ENCODE results near the gene RAB11FIP3.
A peak's percentile ranks its signal among the peaks of the same experiment; 100 is the strongest.

Gene RAB11FIP3

GRCh38 chr16:533391-534123 lies 108.1 kb downstream of the RAB11FIP3 start:
- DNase-seq (ENCODE audit: low read depth) = no peak

- no peak for DNase-seq (ENCODE audit: low read depth)
These were observed 108.7 kb downstream of the RAB11FIP3 start for GRCh38 chr16:534135-534534.

- DNase-seq (ENCODE audit: low read depth) = no peak
These were observed 109.5 kb downstream of the RAB11FIP3 start for GRCh38 chr16:534856-535445.

GRCh38 chr16:535446-536405 lies 110.3 kb downstream of the RAB11FIP3 start:
- DNase-seq (ENCODE audit: low read depth) = no peak

- no peak for DNase-seq (ENCODE audit: low read depth)
These were observed 111.3 kb downstream of the RAB11FIP3 start for GRCh38 chr16:536746-537145.

- DNase-seq (ENCODE audit: low read depth) = no peak
These were observed 112.2 kb downstream of the RAB11FIP3 start for GRCh38 chr16:537415-538335.

GRCh38 chr16:539901-540530 lies 114.6 kb downstream of the RAB11FIP3 start:
- DNase-seq (ENCODE audit: low read depth) = no peak

- no peak for DNase-seq (ENCODE audit: low read depth)
These were observed 115.3 kb downstream of the RAB11FIP3 start for GRCh38 chr16:540645-541340.

- DNase-seq (ENCODE audit: low read depth) = no peak
These were observed 118.1 kb downstream of the RAB11FIP3 start for GRCh38 chr16:543301-544164.

GRCh38 chr16:544517-544916 lies 119.1 kb downstream of the RAB11FIP3 start:
- DNase-seq (ENCODE audit: low read depth) = no peak

- peak; percentile 34 for DNase-seq (ENCODE audit: low read depth)
These were observed 121.7 kb downstream of the RAB11FIP3 start for GRCh38 chr16:546909-547770.

GRCh38 chr16:548586-548985 lies 123.1 kb downstream of the RAB11FIP3 start:
- DNase-seq (ENCODE audit: low read depth) = no peak

- no peak for DNase-seq (ENCODE audit: low read depth)
These were observed 124.3 kb downstream of the RAB11FIP3 start for GRCh38 chr16:549544-550263.

GRCh38 chr16:551210-551609 lies 125.8 kb downstream of the RAB11FIP3 start:
- DNase-seq (ENCODE audit: low read depth) = no peak

- no peak for DNase-seq (ENCODE audit: low read depth)
These were observed 126.7 kb downstream of the RAB11FIP3 start for GRCh38 chr16:552171-552570.

- no peak for DNase-seq (ENCODE audit: low read depth)
These were observed 128.3 kb downstream of the RAB11FIP3 start for GRCh38 chr16:553601-554296.

- no peak for DNase-seq (ENCODE audit: low read depth)
These were observed 128.8 kb downstream of the RAB11FIP3 start for GRCh38 chr16:554297-554621.
